Trophoblast cell (in vitro differentiated cells and primary cell): ENCODE data around the gene CD180.

Source experiments
- DNase-seq, 2 donors: peaks; one replicate each; pipeline ENCODE4 v3.0.0-alpha.2; 2016
- H2AFZ ChIP-seq: 2 replicates; pipeline ENCODE4 v1.6.1; 2013; ENCODE audit warnings: low read length, moderate library complexity, mild to moderate bottlenecking; ENCODE audit not compliant: insufficient read depth, poor library complexity
- H2AK5ac ChIP-seq: 2 replicates; pipeline ENCODE4 v1.6.1; 2013; ENCODE audit warnings: mild to moderate bottlenecking, low read length
- H2BK120ac ChIP-seq: 2 replicates; pipeline ENCODE4 v1.6.1; 2013; ENCODE audit warnings: low read length, mild to moderate bottlenecking, moderate library complexity; ENCODE audit not compliant: insufficient read depth, poor library complexity
- H2BK12ac ChIP-seq: 2 replicates; pipeline ENCODE4 v1.6.1; 2013; ENCODE audit warnings: mild to moderate bottlenecking, low read length, moderate library complexity
- H2BK5ac ChIP-seq: 2 replicates; pipeline ENCODE4 v1.6.1; 2013; ENCODE audit warnings: low read length, low read depth, moderate library complexity, mild to moderate bottlenecking; ENCODE audit not compliant: poor library complexity
- H3K14ac ChIP-seq: 2 replicates; pipeline ENCODE4 v1.6.1; 2013; ENCODE audit warnings: mild to moderate bottlenecking, low read length
- H3K18ac ChIP-seq: 2 replicates; pipeline ENCODE4 v1.6.1; 2013; ENCODE audit warnings: mild to moderate bottlenecking, low read length
- H3K23ac ChIP-seq: 2 replicates; pipeline ENCODE4 v1.6.1; 2013; ENCODE audit warnings: low read length
- H3K27ac ChIP-seq: 2 replicates; pipeline ENCODE4 v1.5.1; 2013; ENCODE audit warnings: low read depth, mild to moderate bottlenecking, inconsistent platforms, low read length, moderate library complexity
- H3K27me3 ChIP-seq: 2 replicates; pipeline ENCODE4 v1.6.1; 2013; ENCODE audit warnings: inconsistent platforms, mild to moderate bottlenecking, low read length, moderate library complexity; ENCODE audit not compliant: insufficient read depth
- H3K36me3 ChIP-seq, 2 experiments: 1 replicate in 1 of 2; 2 replicates in 1 of 2; pipeline ENCODE4 v1.6.1; 2013; ENCODE audit warnings: low read length in 2 of 2, mild to moderate bottlenecking in 2 of 2, moderate library complexity in 1 of 2; ENCODE audit not compliant: insufficient read depth in 2 of 2, control insufficient read depth in 1 of 2
- H3K4ac ChIP-seq: 2 replicates; pipeline ENCODE4 v1.6.1; 2013; ENCODE audit warnings: low read depth, mild to moderate bottlenecking, low read length, moderate library complexity
- H3K4me1 ChIP-seq, 2 experiments: 1 replicate in 1 of 2; 2 replicates in 1 of 2; pipeline ENCODE4 v1.6.1; 2013; ENCODE audit warnings: low read length in 2 of 2, mild to moderate bottlenecking in 2 of 2, moderate library complexity in 1 of 2; ENCODE audit not compliant: insufficient read depth in 2 of 2, control insufficient read depth in 1 of 2
- H3K4me2 ChIP-seq: 2 replicates; pipeline ENCODE4 v1.6.1; 2013; ENCODE audit warnings: inconsistent platforms, mild to moderate bottlenecking, low read length, moderate library complexity
- H3K4me3 ChIP-seq: 2 replicates; pipeline ENCODE4 v1.5.1; 2013; ENCODE audit warnings: mild to moderate bottlenecking, low read depth, low read length, inconsistent platforms
- H3K79me1 ChIP-seq: one replicate; pipeline ENCODE4 v1.6.1; 2013; ENCODE audit warnings: low read length
- H3K79me2 ChIP-seq: 2 replicates; pipeline ENCODE4 v1.6.1; 2013; ENCODE audit warnings: low read length, mild to moderate bottlenecking; ENCODE audit not compliant: control insufficient read depth, insufficient read depth, poor library complexity
- H3K9ac ChIP-seq: 2 replicates; pipeline ENCODE4 v1.6.1; 2013; ENCODE audit warnings: mild to moderate bottlenecking, low read length
- H3K9me3 ChIP-seq: 2 replicates; pipeline ENCODE4 v1.6.1; 2013; ENCODE audit warnings: low read depth, mild to moderate bottlenecking, control low read depth, inconsistent platforms, low read length; ENCODE audit not compliant: insufficient read depth
- H4K12ac ChIP-seq: 2 replicates; pipeline ENCODE4 v1.6.1; 2013; ENCODE audit warnings: low read depth, mild to moderate bottlenecking, low read length, moderate library complexity
- H4K8ac ChIP-seq: 2 replicates; pipeline ENCODE4 v1.6.1; 2013; ENCODE audit warnings: low read depth, mild to moderate bottlenecking, low read length, moderate library complexity
- H4K91ac ChIP-seq: one replicate; pipeline ENCODE4 v1.6.1; 2013; ENCODE audit warnings: low read depth, mild to moderate bottlenecking, low read length, moderate library complexity
- WGBS: extraction: QIAGEN DNeasy Blood & Tissue Kit; methylation state at CpG from one replicate; pipeline ENCODE4 v1.1.7; 2013; ENCODE audit warnings: missing lambda C conversion rate; ENCODE audit not compliant: insufficient read length, insufficient coverage; ENCODE audit errors: extremely low coverage; 5-methylcytosine and 5-hydroxymethylcytosine counted together

CD180 gene

GRCh38 chr5:67189079-67189354 lies 7.6 kb downstream of the CD180 start:
- H3K18ac ChIP-seq, result no peak overlapping the region
- no peak overlapping the region for H2AFZ ChIP-seq
- H3K9ac ChIP-seq, result no peak overlapping the region
- no CpG with 5 or more reads among the region's 3 CpGs for WGBS
- H2BK5ac ChIP-seq, result no peak overlapping the region
- no peak overlapping the region for H2BK12ac ChIP-seq
- no peak overlapping the region for H3K27ac ChIP-seq
- H3K14ac ChIP-seq, result no peak overlapping the region
- no peak for DNase-seq
- H3K79me2 ChIP-seq, result no peaks in the 10 kb centered on the region
- H3K4me3 ChIP-seq, result no peak overlapping the region
- no peaks in the 10 kb centered on the region for H3K79me1 ChIP-seq
- no peaks in the 10 kb centered on the region for H3K27me3 ChIP-seq
- H3K4me1 ChIP-seq, result no peaks in the 10 kb centered on the region
- H2BK120ac ChIP-seq, result no peak overlapping the region
- H3K4me2 ChIP-seq, result no peak overlapping the region
- H4K12ac ChIP-seq, result no peak overlapping the region
- H4K91ac ChIP-seq, result no peak overlapping the region
- no peak overlapping the region for H3K23ac ChIP-seq
- H2AK5ac ChIP-seq, result no peak overlapping the region
- H3K4ac ChIP-seq, result no peak overlapping the region
- H3K9me3 ChIP-seq, result peaks cover 3% of the 10 kb centered on the region
- H4K8ac ChIP-seq, result no peak overlapping the region
- no peaks in the 10 kb centered on the region for H3K36me3 ChIP-seq

- no peak overlapping the region for H2BK120ac ChIP-seq
- H3K18ac ChIP-seq, result no peak overlapping the region
- no peak overlapping the region for H2BK5ac ChIP-seq
- H3K9ac ChIP-seq, result no peak overlapping the region
- H2BK12ac ChIP-seq, result no peak overlapping the region
- no peaks in the 10 kb centered on the region for H3K79me2 ChIP-seq
- no peak overlapping the region for H3K27ac ChIP-seq
- no peak overlapping the region for H3K4me3 ChIP-seq
- H4K8ac ChIP-seq, result no peak overlapping the region
- no peak overlapping the region for H3K4ac ChIP-seq
- H3K36me3 ChIP-seq, result no peaks in the 10 kb centered on the region
- no CpG with 5 or more reads among the region's 7 CpGs for WGBS
- no peaks in the 10 kb centered on the region for H3K79me1 ChIP-seq
- no peak for DNase-seq
- no peak overlapping the region for H2AFZ ChIP-seq
- no peak overlapping the region for H3K4me2 ChIP-seq
- no peak overlapping the region for H3K23ac ChIP-seq
- no peak overlapping the region for H3K14ac ChIP-seq
- peaks cover 3% of the 10 kb centered on the region for H3K9me3 ChIP-seq
- no peaks in the 10 kb centered on the region for H3K27me3 ChIP-seq
- H2AK5ac ChIP-seq, result no peak overlapping the region
- no peak overlapping the region for H4K91ac ChIP-seq
- H4K12ac ChIP-seq, result no peak overlapping the region
- H3K4me1 ChIP-seq, result no peaks in the 10 kb centered on the region
Observed at GRCh38 chr5:67188274-67189078, 8.1 kb downstream of the CD180 start.

DNA sequence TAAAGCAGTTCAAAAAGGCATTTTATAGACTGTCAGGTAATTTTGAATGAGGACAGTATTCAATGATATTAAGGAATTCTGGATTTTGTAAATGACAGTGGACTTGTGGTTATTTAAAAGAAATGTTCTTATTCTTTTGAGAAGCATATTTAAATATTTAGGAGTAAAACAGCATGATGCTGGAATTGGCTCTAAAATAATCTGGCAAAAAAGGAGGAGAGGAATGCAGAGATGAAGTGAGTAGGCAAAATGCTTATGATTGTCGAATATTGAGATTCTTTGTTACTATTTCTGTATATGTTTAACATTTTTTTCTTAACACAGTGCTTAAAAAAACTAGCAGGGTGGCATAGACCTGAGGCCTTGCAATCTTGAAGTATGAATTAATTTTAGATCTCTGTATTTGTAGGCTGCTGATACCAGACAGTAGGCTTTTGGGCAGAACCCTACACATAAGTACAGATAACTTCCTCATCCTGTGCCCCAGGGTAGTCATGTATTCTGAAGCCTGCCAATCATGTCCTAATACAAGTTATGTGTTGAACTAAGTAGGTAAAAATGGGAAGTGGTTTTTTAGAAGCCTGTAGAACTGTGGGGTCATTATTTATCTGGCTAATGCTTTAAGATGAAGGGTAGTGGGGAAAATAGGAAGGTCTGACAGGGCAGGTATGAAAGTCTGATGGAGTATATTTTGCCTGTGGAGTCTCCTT lies 9.4 kb downstream of the CD180 start:
- Histone ChIP-seq H2AK5ac (no peak overlapping the region), H3K4me3 (no peak overlapping the region), H3K36me3 (no peaks in the 10 kb centered on the region), H3K4me2 (no peak overlapping the region), H3K4ac (no peak overlapping the region), H2BK12ac (no peak overlapping the region), H3K23ac (no peak overlapping the region), H3K27me3 (no peaks in the 10 kb centered on the region), H3K27ac (no peak overlapping the region), H3K4me1 (no peaks in the 10 kb centered on the region), H4K8ac (no peak overlapping the region), H3K9me3 (no peaks in the 10 kb centered on the region), H4K12ac (no peak overlapping the region), H3K18ac (no peak overlapping the region), H2BK120ac (no peak overlapping the region), H3K14ac (no peak overlapping the region), H3K9ac (no peak overlapping the region), H2AFZ (no peak overlapping the region), H4K91ac (no peak overlapping the region), H3K79me2 (no peaks in the 10 kb centered on the region), H3K79me1 (no peaks in the 10 kb centered on the region), H2BK5ac (no peak overlapping the region)
- WGBS, result no CpG with 5 or more reads among the region's 1 CpG
- no peak for DNase-seq

GRCh38 chr5:67183859-67184258 lies 12.7 kb downstream of the CD180 start:
- H4K91ac ChIP-seq, result no peak overlapping the region
- no peak overlapping the region for H3K9ac ChIP-seq
- WGBS, result no CpG with 5 or more reads among the region's 3 CpGs
- no peak overlapping the region for H2BK120ac ChIP-seq
- no peak overlapping the region for H3K4me2 ChIP-seq
- no peaks in the 10 kb centered on the region for H3K36me3 ChIP-seq
- H3K4me1 ChIP-seq, result no peaks in the 10 kb centered on the region
- no peak for DNase-seq
- H2BK5ac ChIP-seq, result no peak overlapping the region
- H4K8ac ChIP-seq, result no peak overlapping the region
- no peak overlapping the region for H3K4ac ChIP-seq
- no peak overlapping the region for H3K18ac ChIP-seq
- H2BK12ac ChIP-seq, result no peak overlapping the region
- no peaks in the 10 kb centered on the region for H3K9me3 ChIP-seq
- H3K14ac ChIP-seq, result no peak overlapping the region
- H3K23ac ChIP-seq, result no peak overlapping the region
- H3K79me2 ChIP-seq, result no peaks in the 10 kb centered on the region
- no peaks in the 10 kb centered on the region for H3K27me3 ChIP-seq
- no peak overlapping the region for H3K4me3 ChIP-seq
- H2AK5ac ChIP-seq, result no peak overlapping the region
- H2AFZ ChIP-seq, result no peak overlapping the region
- H4K12ac ChIP-seq, result no peak overlapping the region
- no peaks in the 10 kb centered on the region for H3K79me1 ChIP-seq
- no peak overlapping the region for H3K27ac ChIP-seq
